Skin epidermis (tissue), 12 donors: ENCODE data around the gene GOLPH3L.
"Not testable (repeated sequence)": the region's sequence is repeated elsewhere in the genome, so short reads cannot be mapped to it uniquely, and the experiment has no call there.

Source experiments
- H3K27ac ChIP-seq, 21 experiments: fragments of 200-600 bp; sonication (generic) in 11 of 21; one replicate each; pipeline ENCODE4 v1.5.0; 2020; ENCODE audit warnings: mild to moderate bottlenecking in 3 of 21, inconsistent platforms in 2 of 21, moderate library complexity in 2 of 21
- H3K4me3 ChIP-seq, 7 experiments: fragments of 200-600 bp; sonication (generic) in 2 of 7; one replicate each; pipeline ENCODE4 v1.5.0; 2020; ENCODE audit warnings: inconsistent platforms in 2 of 7, mild to moderate bottlenecking in 2 of 7, moderate library complexity in 1 of 7

The GOLPH3L gene

GRCh38 chr1:150696995-150697927, at the start of gene GOLPH3L:
GOLPH3L (minus strand) TSS chr1:150697154; CDS start chr1:150694838, 2,316 bp downstream.
- Histone ChIP-seq H3K4me3 (peak within 1 kb of the TSS; percentile 44 to 68 (median 59)), H3K27ac (peak within 1 kb of the TSS in 17 of 21 experiments; percentile 44 to 80 (median 65))

- no peak overlapping the region for H3K4me3 ChIP-seq
- no peak overlapping the region for H3K27ac ChIP-seq
Observed at GRCh38 chr1:150730130-150730721, 33.3 kb upstream of the GOLPH3L start.

GRCh38 chr1:150724336-150724735, 27.4 kb upstream of the GOLPH3L start:
- no peak overlapping the region for H3K27ac ChIP-seq
- no peak overlapping the region for H3K4me3 ChIP-seq

- Histone ChIP-seq H3K27ac (no peak within 1 kb of the TSS), H3K4me3 (no peak within 1 kb of the TSS)
Observed at GRCh38 chr1:150720703-150721102, 23.7 kb upstream of the GOLPH3L start, which contains the start of gene HORMAD1. HORMAD1 (minus strand) TSS chr1:150720895; CDS start chr1:150719505, 1,390 bp downstream.

GRCh38 chr1:150720098-150720497, 23.1 kb upstream of the GOLPH3L start:
- Histone ChIP-seq H3K4me3 (no peak overlapping the region), H3K27ac (no peak overlapping the region)

GRCh38 chr1:150718225-150718891, 21.4 kb upstream of the GOLPH3L start:
- Histone ChIP-seq H3K4me3 (no peak overlapping the region), H3K27ac (no peak overlapping the region)

GRCh38 chr1:150709031-150709430, 12.1 kb upstream of the GOLPH3L start:
- not testable (repeated sequence) for H3K4me3 ChIP-seq

GRCh38 chr1:150708595-150708994, 11.6 kb upstream of the GOLPH3L start:
- Histone ChIP-seq H3K4me3 (no peak overlapping the region), H3K27ac (no peak overlapping the region)

More at GRCh38 chr1:150709031-150709430, 12.1 kb upstream of the GOLPH3L start:
- not testable (repeated sequence) for H3K27ac ChIP-seq

GRCh38 chr1:150706091-150706490, 9.1 kb upstream of the GOLPH3L start:
- Histone ChIP-seq H3K27ac (no peak overlapping the region), H3K4me3 (no peak overlapping the region)

GRCh38 chr1:150703427-150703826, 6.5 kb upstream of the GOLPH3L start:
- no peak overlapping the region for H3K27ac ChIP-seq
- H3K4me3 ChIP-seq, result no peak overlapping the region

- H3K4me3 ChIP-seq, result peak overlapping the region; percentile 44 to 68 (median 59)
Observed at GRCh38 chr1:150696590-150696989, 364 bp downstream of the GOLPH3L start.

GRCh38 chr1:150696162-150696561, 792 bp downstream of the GOLPH3L start:
- Histone ChIP-seq H3K4me3 (peak overlapping the region; percentile 44 to 68 (median 59)), H3K27ac (peak overlapping the region in 7 of 21 experiments; percentile 44 to 80 (median 76))

More at GRCh38 chr1:150696590-150696989, 364 bp downstream of the GOLPH3L start:
- H3K27ac ChIP-seq, result peak overlapping the region in 17 of 21 experiments; percentile 44 to 80 (median 65)

- H3K27ac ChIP-seq, result no peak overlapping the region
- H3K4me3 ChIP-seq, result no peak overlapping the region
Observed at GRCh38 chr1:150695561-150695960, 1.4 kb downstream of the GOLPH3L start.

- no peak overlapping the region for H3K4me3 ChIP-seq
- no peak overlapping the region for H3K27ac ChIP-seq
Observed at GRCh38 chr1:150692720-150693119, 4.2 kb downstream of the GOLPH3L start.

- no peak overlapping the region for H3K27ac ChIP-seq
Observed at GRCh38 chr1:150688763-150689162, 8.2 kb downstream of the GOLPH3L start.

GRCh38 chr1:150686275-150686674, 10.7 kb downstream of the GOLPH3L start:
- Histone ChIP-seq H3K27ac (no peak overlapping the region), H3K4me3 (no peak overlapping the region)

More at GRCh38 chr1:150688763-150689162, 8.2 kb downstream of the GOLPH3L start:
- no peak overlapping the region for H3K4me3 ChIP-seq

GRCh38 chr1:150683914-150684313, 13.0 kb downstream of the GOLPH3L start:
- Histone ChIP-seq H3K27ac (peak overlapping the region in 1 of 21 experiments; percentile 62), H3K4me3 (no peak overlapping the region)

- H3K4me3 ChIP-seq, result no peak overlapping the region
- no peak overlapping the region for H3K27ac ChIP-seq
Observed at GRCh38 chr1:150678988-150679387, 18.0 kb downstream of the GOLPH3L start.

- no peak overlapping the region for H3K27ac ChIP-seq
- no peak overlapping the region for H3K4me3 ChIP-seq
Observed at GRCh38 chr1:150674881-150675280, 22.1 kb downstream of the GOLPH3L start.

- H3K4me3 ChIP-seq, result no peak overlapping the region
- no peak overlapping the region for H3K27ac ChIP-seq
Observed at GRCh38 chr1:150663321-150663720, 33.6 kb downstream of the GOLPH3L start.
